ENCODE results near the gene CTNNA3.
"Not testable (repeated sequence)": the region's sequence is repeated elsewhere in the genome, so short reads cannot be mapped to it uniquely, and the experiment has no call there.

CTNNA3 gene

DNA sequence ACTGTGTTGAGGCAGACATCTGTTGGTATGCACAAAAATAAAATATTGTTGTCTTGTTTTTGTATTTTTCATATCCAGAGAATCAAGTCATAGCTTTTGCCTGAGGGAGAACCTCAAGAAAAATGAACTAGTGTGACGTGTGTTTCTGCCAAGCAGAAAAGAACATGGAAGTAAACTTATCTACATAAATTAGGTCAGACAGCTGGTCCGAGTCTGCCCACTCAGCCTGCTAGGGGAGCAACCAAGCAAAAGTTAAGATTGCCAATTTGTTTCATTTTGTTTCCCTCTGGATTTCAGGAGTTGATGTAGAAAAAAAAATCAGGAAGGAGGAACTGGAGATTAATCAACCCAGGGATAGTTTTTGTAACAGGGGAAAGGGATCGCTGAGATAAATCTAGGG, 1342.6 kb downstream of the CTNNA3 start:
- no peak for DNase-seq (ENCODE audit: low read depth)
- H3K4me3 ChIP-seq (ENCODE audit: low read length) = no peak overlapping the region
- TF ChIP-seq, protein P1, sequence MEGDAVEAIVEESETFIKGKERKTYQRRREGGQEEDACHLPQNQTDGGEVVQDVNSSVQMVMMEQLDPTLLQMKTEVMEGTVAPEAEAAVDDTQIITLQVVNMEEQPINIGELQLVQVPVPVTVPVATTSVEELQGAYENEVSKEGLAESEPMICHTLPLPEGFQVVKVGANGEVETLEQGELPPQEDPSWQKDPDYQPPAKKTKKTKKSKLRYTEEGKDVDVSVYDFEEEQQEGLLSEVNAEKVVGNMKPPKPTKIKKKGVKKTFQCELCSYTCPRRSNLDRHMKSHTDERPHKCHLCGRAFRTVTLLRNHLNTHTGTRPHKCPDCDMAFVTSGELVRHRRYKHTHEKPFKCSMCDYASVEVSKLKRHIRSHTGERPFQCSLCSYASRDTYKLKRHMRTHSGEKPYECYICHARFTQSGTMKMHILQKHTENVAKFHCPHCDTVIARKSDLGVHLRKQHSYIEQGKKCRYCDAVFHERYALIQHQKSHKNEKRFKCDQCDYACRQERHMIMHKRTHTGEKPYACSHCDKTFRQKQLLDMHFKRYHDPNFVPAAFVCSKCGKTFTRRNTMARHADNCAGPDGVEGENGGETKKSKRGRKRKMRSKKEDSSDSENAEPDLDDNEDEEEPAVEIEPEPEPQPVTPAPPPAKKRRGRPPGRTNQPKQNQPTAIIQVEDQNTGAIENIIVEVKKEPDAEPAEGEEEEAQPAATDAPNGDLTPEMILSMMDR (conservative IDR thresholded peaks at IDR 0.05; ENCODE audit: low read depth, low read length) = no peak

DNA sequence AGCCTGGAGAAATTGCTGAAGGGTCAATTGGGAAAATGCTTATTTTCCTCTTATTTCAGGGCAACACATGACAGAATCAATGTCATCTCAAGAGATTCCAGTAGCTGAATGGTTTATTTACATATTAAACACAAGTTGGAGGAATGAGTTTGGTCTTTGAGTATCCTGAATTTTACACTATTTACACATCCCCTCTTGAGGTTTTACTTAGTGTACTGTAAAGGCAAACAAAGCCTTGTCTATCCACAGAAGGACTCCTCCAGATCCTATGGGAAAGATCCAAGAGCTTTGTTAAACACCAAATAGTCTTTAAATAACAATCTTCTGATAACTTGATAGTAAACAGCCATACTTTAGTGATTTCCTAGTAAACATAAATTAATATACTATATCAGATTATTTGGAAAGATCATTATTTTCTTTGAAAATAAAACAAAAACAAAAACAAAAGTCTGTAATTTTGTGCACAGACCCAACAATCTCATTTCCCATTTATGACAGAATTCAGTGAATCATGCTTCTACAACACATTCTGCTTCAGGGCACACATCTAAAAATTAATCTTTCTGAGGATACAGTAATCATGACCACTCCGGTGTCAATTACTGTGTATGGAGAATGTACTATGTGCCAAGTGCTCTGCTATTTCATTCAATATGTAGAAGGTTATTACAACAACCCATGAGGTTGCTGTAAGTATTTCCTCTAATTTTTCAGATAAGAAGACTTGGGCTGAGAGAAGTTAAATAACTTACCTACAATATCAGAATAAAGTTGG, 1345.2 kb downstream of the CTNNA3 start:
- H3K4me3 ChIP-seq (ENCODE audit: low read length) = no peak overlapping the region
- no peak for DNase-seq (ENCODE audit: low read depth)
- TF ChIP-seq, protein P1 (conservative IDR thresholded peaks at IDR 0.05; ENCODE audit: low read depth, low read length) = no peak

DNA sequence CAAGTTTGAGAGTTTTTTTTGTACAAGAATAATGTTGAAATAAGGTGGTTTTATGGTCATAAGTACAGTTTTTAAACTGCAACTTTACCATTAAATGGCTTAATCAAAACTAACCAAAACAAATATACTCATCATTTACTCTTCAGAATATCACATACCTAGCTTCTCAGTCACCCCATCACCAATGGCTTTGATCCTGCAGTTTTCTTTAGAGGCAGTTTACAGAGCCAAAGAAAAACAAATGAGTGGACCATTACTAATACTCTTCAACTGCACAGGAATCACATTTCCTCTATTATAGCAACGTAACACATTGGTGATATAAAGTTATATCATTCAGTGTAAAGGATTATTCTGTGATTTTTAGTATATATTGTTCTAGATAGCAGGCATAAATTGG, 1346.3 kb downstream of the CTNNA3 start:
- TF ChIP-seq, protein P1 (conservative IDR thresholded peaks at IDR 0.05; ENCODE audit: low read depth, low read length) = no peak
- H3K4me3 ChIP-seq (ENCODE audit: low read length) = no peak overlapping the region
- no peak for DNase-seq (ENCODE audit: low read depth)

DNA sequence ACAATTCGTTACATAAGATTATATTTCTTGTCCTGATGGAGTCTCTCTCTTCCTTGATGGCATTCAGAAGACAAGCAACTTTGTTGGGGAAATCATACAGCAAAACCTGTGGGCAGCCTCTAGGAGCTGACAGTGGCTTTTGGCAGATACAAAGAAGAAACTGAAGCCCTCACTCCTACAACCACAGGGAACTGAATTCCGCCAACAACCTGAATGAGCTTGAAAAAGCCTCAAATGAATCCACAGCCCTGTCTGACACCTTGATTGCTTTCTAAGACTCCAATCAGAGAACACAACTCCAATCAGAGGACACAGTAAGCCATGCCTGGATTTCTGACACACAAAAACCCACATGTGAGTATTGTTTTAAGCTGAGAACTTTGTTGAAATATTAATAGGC, 1346.9 kb downstream of the CTNNA3 start:
- H3K4me3 ChIP-seq (ENCODE audit: low read length) = no peak overlapping the region
- DNase-seq (ENCODE audit: low read depth) = no peak
- TF ChIP-seq, protein P1 (conservative IDR thresholded peaks at IDR 0.05; ENCODE audit: low read depth, low read length) = no peak

DNA sequence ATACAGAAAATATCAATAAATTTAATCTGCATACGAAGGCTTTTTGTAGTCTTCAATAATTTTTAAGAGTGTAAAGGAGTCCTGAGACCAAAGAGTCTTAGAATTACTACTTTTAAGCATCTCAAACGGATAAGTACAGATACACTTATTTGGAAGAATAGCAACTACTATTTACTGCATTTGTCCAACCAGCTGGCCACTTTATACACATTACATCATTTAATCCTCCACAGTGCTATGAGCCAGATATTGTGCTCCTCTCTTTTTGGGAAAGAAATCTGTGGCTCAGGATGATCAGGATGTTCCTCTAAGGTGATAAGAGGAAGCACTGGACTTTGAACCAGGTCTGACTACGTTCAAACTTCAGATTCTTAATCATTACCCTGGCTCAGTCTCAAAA, 1358.8 kb downstream of the CTNNA3 start:
- no peak overlapping the region for H3K4me3 ChIP-seq (ENCODE audit: low read length)
- no peak for DNase-seq (ENCODE audit: low read depth)
- TF ChIP-seq, protein P1 (conservative IDR thresholded peaks at IDR 0.05; ENCODE audit: low read depth, low read length) = no peak

DNA sequence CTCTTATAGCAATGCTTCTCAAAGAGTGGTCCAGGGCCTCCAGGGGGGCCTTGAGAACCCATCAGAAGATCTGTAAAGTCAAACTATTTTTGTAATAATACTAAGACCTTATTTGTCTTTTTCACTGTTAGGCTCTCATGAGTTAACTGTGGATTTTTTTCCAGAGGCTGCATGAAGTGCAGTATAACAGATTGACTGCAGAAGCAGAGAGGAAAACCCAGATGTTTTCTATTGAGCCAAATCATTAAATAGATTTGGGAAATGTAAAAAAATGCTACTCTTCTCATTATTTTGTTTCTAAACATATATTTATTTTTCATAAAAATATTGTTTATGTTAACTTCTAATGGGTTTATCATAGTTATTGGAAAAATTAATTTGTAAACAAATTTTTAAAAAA, 1359.2 kb downstream of the CTNNA3 start:
- DNase-seq (ENCODE audit: low read depth) = no peak
- TF ChIP-seq, protein P1 (conservative IDR thresholded peaks at IDR 0.05; ENCODE audit: low read depth, low read length) = no peak
- H3K4me3 ChIP-seq (ENCODE audit: low read length) = no peak overlapping the region

DNA sequence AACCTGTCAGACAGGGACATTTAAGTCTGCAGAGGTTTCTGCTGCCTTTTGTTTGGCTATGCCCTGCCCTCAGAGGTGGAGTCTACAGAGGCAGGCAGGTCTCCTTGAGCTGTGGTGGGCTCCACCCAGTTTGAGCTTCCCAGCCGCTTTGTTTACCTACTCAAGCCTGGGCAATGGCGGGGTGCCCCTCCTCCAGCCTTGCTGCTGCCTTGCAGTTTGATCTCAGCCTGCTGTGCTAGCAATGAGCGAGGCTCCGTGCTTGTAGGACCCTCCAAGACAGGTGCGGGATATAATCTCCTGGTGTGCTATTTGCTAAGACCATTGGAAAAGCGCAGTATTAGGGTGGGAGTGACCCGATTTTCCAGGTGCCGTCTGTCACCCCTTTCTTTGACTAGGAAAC, 1360.2 kb downstream of the CTNNA3 start:
- not testable (repeated sequence) for H3K4me3 ChIP-seq (ENCODE audit: low read length); DNase-seq (ENCODE audit: low read depth)

Measured in retinal pigment epithelial cell (primary cell).